ENCODE data around the gene EN2. TPM values are rescaled to one million over a fixed set of nuclear protein-coding genes. Genes with fewer than 3 reads are reported as not detected.

EN2 gene
- total RNA-seq, 1 experiment from 2014 or later: 0.07 TPM

DNA sequence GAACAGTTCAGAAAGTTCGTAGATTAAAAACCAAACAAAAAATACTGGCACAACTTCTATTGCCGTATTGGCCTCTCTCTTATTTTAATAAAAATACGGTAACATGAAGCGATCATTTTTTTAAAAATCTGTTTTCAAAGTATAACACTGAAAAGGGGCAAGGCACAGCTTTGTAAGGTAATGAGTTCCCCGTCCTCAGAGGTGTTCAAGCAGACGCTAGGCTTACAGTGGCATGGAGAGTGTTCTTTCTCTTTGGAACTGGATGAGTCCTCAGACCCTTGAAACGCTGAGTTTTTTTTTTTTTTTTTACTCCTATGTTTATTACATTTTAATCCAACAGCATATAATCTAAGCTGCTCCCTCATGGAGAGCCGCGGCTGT, 7.8 kb downstream of the EN2 start:
- Histone ChIP-seq H4K20me1 (ENCODE audit: control insufficient read depth, insufficient read depth, insufficient read length) (peaks cover 2% of the 10 kb centered on the region), H3K9me3 (ENCODE audit: control insufficient read depth, low read depth, low read length) (no peaks in the 10 kb centered on the region), H3K4me1 (ENCODE audit: insufficient read depth, low read length) (no peaks in the 10 kb centered on the region), H3K4ac (ENCODE audit: low read depth, low read length) (no peak overlapping the region), H3K9ac (ENCODE audit: extremely low read depth, insufficient read length, low read length) (no peak overlapping the region), H2BK20ac (ENCODE audit: low read depth, low read length, poor library complexity, severe bottlenecking) (no peak overlapping the region), H3T11ph (ENCODE audit: low read length) (no peak overlapping the region), H3K4me2 (ENCODE audit: insufficient read depth, insufficient read length, low read length) (no peak overlapping the region), H4K8ac (replicated peaks; ENCODE audit: insufficient read length, low read depth, low read length) (no peak overlapping the region), H3K14ac (ENCODE audit: insufficient read depth, low read length) (no peak overlapping the region), H3K23me2 (ENCODE audit: insufficient read length, low read depth, low read length, poor library complexity, severe bottlenecking) (peaks cover 8% of the 10 kb centered on the region), H4K91ac (ENCODE audit: insufficient read length, low read depth, low read length) (no peak overlapping the region), H3K79me2 (ENCODE audit: insufficient read depth, low read length) (no peaks in the 10 kb centered on the region), H3K79me1 (ENCODE audit: insufficient read depth, low read depth, low read length, poor library complexity, severe bottlenecking) (no peaks in the 10 kb centered on the region), H3K27me3 (ENCODE audit: insufficient read depth, low read length) (peaks cover 97% of the 10 kb centered on the region), H2BK12ac (ENCODE audit: insufficient read length, low read depth, low read length) (no peak overlapping the region), H2AFZ (ENCODE audit: low read length) (no peak overlapping the region), H3K23ac (ENCODE audit: insufficient read length, low read depth, low read length) (no peak overlapping the region), H2BK120ac (ENCODE audit: low read depth, low read length, poor library complexity, severe bottlenecking) (no peak overlapping the region), H2BK5ac (ENCODE audit: insufficient read length, low read length) (no peak overlapping the region), H4K5ac (ENCODE audit: insufficient read length, low read depth, low read length) (no peak overlapping the region), H3K56ac (ENCODE audit: insufficient read length, low read depth, low read length) (no peak overlapping the region), H3K27ac (ENCODE audit: insufficient read length, low read depth, low read length) (no peak overlapping the region), H2BK15ac (ENCODE audit: low read depth, low read length) (no peak overlapping the region), H2AK5ac (ENCODE audit: insufficient read length, low read length) (no peak overlapping the region), H3K18ac (ENCODE audit: insufficient read length, low read depth, low read length) (no peak overlapping the region)
- no peak overlapping the region; a peak in 1 of 5 replicates for H3K4me3 Mint-ChIP-seq
- no peak overlapping the region for H3K27ac Mint-ChIP-seq
- H3K4me1 Mint-ChIP-seq: peaks cover 7 to 20% of the 10 kb centered on the region in 2 experiments
- H3K27me3 Mint-ChIP-seq (ENCODE audit: low read depth): peaks cover 100% of the 10 kb centered on the region
- TF ChIP-seq, protein P1, sequence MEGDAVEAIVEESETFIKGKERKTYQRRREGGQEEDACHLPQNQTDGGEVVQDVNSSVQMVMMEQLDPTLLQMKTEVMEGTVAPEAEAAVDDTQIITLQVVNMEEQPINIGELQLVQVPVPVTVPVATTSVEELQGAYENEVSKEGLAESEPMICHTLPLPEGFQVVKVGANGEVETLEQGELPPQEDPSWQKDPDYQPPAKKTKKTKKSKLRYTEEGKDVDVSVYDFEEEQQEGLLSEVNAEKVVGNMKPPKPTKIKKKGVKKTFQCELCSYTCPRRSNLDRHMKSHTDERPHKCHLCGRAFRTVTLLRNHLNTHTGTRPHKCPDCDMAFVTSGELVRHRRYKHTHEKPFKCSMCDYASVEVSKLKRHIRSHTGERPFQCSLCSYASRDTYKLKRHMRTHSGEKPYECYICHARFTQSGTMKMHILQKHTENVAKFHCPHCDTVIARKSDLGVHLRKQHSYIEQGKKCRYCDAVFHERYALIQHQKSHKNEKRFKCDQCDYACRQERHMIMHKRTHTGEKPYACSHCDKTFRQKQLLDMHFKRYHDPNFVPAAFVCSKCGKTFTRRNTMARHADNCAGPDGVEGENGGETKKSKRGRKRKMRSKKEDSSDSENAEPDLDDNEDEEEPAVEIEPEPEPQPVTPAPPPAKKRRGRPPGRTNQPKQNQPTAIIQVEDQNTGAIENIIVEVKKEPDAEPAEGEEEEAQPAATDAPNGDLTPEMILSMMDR (conservative IDR thresholded peaks at IDR 0.05): no peak
- peaks cover 0 to 2% of the 10 kb centered on the region in 2 experiments; a peak in 2 of 5 replicates for H3K9me3 Mint-ChIP-seq
- no peaks in the 10 kb centered on the region; a peak in 1 of 7 replicates for H3K36me3 Mint-ChIP-seq (ENCODE audit: insufficient read depth in 1 of 3, low read depth in 3 of 3)
- DNase-seq: no peak
- no CpG with 5 or more reads among the region's 9 CpGs for WGBS (ENCODE audit: extremely low coverage, insufficient read length, low lambda C conversion rate)
